Esophagus squamous epithelium (tissue), 4 donors: ENCODE measurements around the gene ATP8B1.

Source experiments
- CTCF ChIP-seq, 6 experiments: fragments of 450-650 bp in 4 of 6; fragments of 200-600 bp in 2 of 6; sonication (generic) in 2 of 6; IDR thresholded peaks; one replicate each; pipeline ENCODE4 v1.5.1; 2016 to 2019; ENCODE audit warnings: antibody characterized with exemption in 6 of 6, mild to moderate bottlenecking in 4 of 6, moderate library complexity in 4 of 6
- POLR2A ChIP-seq, 4 donors: fragments of 450-650 bp; IDR thresholded peaks; one replicate each; pipeline ENCODE4 v1.6.1; 2017; ENCODE audit warnings: antibody characterized with exemption in 4 of 4, mild to moderate bottlenecking in 4 of 4, moderate library complexity in 3 of 4

GRCh38 chr18:57621246-57621604, 181.9 kb downstream of the ATP8B1 start:
- TF ChIP-seq CTCF (IDR thresholded peaks at IDR 0.05) (no peak), POLR2A (IDR thresholded peaks at IDR 0.05) (no peak)
